ENCODE data around the gene RACGAP1. TPM values are rescaled to one million over a fixed set of nuclear protein-coding genes. Genes with fewer than 3 reads are reported as not detected.

The RACGAP1 gene
- total and polyA plus RNA-seq, 3 donors from 2014 or later: 48.1 to 118 (median 60.6) TPM

GRCh38 chr12:49985981-49986380, 39.3 kb downstream of the RACGAP1 start:
- Histone ChIP-seq H3K36me3 (ENCODE audit: low read depth, missing control alignments) (no peaks in the 10 kb centered on the region), H3K27me3 (no peaks in the 10 kb centered on the region), H3K9me3 (no peaks in the 10 kb centered on the region), H3K4me3 (no peak overlapping the region), H3K27ac (no peak overlapping the region), H3K4me1 (peaks cover 7% of the 10 kb centered on the region)
- 67 to 88% methylated on average over 5 of the region's 5 CpGs for WGBS, 2 donors
- TF ChIP-seq POLR2A (IDR thresholded peaks at IDR 0.05): no peak
- TF ChIP-seq, protein P1, sequence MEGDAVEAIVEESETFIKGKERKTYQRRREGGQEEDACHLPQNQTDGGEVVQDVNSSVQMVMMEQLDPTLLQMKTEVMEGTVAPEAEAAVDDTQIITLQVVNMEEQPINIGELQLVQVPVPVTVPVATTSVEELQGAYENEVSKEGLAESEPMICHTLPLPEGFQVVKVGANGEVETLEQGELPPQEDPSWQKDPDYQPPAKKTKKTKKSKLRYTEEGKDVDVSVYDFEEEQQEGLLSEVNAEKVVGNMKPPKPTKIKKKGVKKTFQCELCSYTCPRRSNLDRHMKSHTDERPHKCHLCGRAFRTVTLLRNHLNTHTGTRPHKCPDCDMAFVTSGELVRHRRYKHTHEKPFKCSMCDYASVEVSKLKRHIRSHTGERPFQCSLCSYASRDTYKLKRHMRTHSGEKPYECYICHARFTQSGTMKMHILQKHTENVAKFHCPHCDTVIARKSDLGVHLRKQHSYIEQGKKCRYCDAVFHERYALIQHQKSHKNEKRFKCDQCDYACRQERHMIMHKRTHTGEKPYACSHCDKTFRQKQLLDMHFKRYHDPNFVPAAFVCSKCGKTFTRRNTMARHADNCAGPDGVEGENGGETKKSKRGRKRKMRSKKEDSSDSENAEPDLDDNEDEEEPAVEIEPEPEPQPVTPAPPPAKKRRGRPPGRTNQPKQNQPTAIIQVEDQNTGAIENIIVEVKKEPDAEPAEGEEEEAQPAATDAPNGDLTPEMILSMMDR (IDR thresholded peaks at IDR 0.05): no peak
- DNase-seq: no peak
- intact Hi-C loops (cut with DNase I; ENCODE audit: low total_unique reads): no loop called here

GRCh38 chr12:49984476-49985359, 40.6 kb downstream of the RACGAP1 start:
- Histone ChIP-seq H3K36me3 (ENCODE audit: low read depth, missing control alignments) (no peaks in the 10 kb centered on the region), H3K4me3 (no peak overlapping the region), H3K9me3 (no peaks in the 10 kb centered on the region), H3K27me3 (no peaks in the 10 kb centered on the region), H3K4me1 (peaks cover 7% of the 10 kb centered on the region), H3K27ac (no peak overlapping the region)
- WGBS, 2 donors: 89 to 93% methylated on average over 8 to 9 of the region's 9 CpGs
- TF ChIP-seq POLR2A (IDR thresholded peaks at IDR 0.05): no peak
- TF ChIP-seq, protein P1 (IDR thresholded peaks at IDR 0.05): no peak
- intact Hi-C loops (cut with DNase I; ENCODE audit: low total_unique reads): no loop called here
- DNase-seq: no peak

DNA sequence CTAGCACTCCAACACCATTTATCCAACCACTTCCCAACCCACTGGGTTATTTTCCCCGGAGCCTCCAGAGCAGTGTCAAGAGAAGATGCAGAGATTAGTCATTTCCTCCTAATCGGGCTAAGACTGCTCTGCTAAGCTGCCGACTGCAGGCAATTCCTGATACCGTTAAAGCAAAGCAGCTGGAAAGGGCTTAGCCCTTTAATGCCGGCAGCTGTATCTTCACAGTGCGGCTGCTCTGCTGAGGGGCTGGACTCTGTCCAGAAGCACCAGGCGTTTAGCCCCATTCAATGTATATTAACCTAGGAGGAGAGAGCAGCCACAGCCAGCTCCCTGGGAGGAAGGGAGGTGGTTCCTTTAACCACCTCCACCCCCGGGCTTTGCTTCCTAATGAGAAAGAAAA, 41.4 kb downstream of the RACGAP1 start:
- no peak for DNase-seq
- no peak overlapping the region for H3K27ac ChIP-seq
- H3K36me3 ChIP-seq (ENCODE audit: low read depth, missing control alignments): no peaks in the 10 kb centered on the region
- H3K9me3 ChIP-seq: no peaks in the 10 kb centered on the region
- H3K27me3 ChIP-seq: no peaks in the 10 kb centered on the region
- intact Hi-C loops (cut with DNase I; ENCODE audit: low total_unique reads): no loop called here
- no peak overlapping the region for H3K4me3 ChIP-seq
- 26 to 41% methylated on average over 8 of the region's 8 CpGs for WGBS, 2 donors
- TF ChIP-seq POLR2A (IDR thresholded peaks at IDR 0.05): no peak
- TF ChIP-seq, protein P1 (IDR thresholded peaks at IDR 0.05): no peak
- peaks cover 7% of the 10 kb centered on the region for H3K4me1 ChIP-seq

DNA sequence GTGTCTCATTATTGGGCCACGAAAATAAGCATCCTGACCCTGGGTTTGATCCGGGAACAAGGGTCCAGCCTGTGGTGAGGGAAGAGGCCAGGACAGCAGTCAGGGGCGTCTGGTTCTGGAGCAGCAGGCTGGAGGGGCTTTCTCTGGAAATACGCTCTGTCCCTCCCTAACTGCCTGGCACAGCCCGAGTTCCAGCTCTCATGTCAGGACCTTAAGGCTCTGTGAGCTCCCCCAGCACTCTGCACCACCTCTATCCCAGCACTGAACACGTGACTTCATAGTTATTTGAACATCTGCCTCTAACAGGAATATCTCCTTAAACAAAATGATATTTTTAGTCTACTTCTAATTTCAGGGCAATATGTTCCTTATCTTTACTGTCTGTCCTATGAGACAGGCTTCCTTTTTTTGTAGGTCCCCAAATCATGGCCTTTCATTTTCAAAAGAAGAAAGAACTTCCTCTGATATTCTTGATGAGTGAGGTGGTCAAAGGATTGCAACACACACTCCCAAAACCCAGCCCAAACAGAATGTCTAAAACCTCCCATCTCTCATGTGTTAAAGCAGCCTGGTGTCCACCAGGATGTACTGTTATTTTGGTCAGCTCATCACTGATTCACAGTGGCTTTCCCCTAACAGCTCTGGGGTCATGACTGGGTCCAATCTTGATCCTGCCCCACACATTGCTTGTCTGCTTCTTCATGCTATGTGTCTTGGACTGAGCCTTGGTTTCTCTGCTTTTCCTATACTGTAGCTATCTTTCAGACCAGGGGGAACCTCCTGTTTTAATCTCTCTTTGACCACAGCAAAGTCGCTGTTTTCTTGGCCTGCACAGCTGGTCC, 42.8 kb downstream of the RACGAP1 start:
- intact Hi-C loops (cut with DNase I; ENCODE audit: low total_unique reads): no loop called here
- H3K4me1 ChIP-seq: peaks cover 7% of the 10 kb centered on the region
- DNase-seq: no peak

More for the DNA sequence above, 42.8 kb downstream of the RACGAP1 start:
- Histone ChIP-seq H3K4me3 (no peak overlapping the region), H3K36me3 (ENCODE audit: low read depth, missing control alignments) (no peaks in the 10 kb centered on the region), H3K27me3 (no peaks in the 10 kb centered on the region), H3K9me3 (no peaks in the 10 kb centered on the region), H3K27ac (no peak overlapping the region)
- 64 to 71% methylated on average over 7 of the region's 7 CpGs for WGBS, 2 donors
- TF ChIP-seq, protein P1 (IDR thresholded peaks at IDR 0.05): no peak
- TF ChIP-seq POLR2A (IDR thresholded peaks at IDR 0.05): no peak

All from testis (tissue), 3 donors.